GM18861 (cell line): ENCODE results near the gene MLXIP.

Source experiments
- ATAC-seq: cut with Tn5 transposase; IDR thresholded peaks from one replicate; pipeline ENCODE4 v1.9.1; 2021; ENCODE audit not compliant: unreplicated experiment

MLXIP gene

DNA sequence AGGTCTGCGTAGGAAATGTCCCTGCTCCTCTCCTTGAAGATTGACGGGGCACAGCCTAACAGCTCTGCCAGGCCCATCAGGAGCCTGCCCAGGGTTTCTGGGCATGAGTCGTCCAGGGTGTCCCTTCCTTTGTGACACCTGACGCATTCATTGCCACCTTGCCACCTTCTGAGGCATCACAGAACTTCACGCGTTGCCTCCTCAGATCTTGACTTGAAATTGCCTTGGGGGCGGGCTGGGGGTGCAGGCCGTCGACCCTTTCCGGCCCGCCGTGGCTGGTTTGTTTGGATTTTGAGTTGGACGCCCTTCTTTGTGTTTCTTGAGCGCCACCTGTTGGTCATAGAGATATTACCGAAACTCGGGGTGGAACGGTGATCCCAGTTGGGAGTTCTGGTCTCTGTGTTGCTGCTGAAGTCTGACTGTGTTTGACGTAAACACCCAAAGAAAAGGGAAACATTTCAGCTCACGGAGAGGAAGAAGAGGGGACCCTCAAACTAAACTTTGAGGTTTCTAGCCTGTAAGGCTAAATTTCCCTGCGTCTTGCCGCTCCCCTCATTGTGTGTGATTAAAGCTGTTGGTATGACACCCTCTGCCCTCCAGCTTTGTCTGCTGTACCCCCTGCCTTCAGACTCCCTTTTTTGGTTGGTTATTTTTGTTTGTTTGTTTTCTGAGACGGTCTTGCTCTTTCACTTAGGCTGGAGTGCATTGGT, 44.6 kb downstream of the MLXIP start:
- ATAC-seq, result no peak

- ATAC-seq, result no peak
Measured at GRCh38 chr12:122123761-122124145, 45.2 kb downstream of the MLXIP start.

DNA sequence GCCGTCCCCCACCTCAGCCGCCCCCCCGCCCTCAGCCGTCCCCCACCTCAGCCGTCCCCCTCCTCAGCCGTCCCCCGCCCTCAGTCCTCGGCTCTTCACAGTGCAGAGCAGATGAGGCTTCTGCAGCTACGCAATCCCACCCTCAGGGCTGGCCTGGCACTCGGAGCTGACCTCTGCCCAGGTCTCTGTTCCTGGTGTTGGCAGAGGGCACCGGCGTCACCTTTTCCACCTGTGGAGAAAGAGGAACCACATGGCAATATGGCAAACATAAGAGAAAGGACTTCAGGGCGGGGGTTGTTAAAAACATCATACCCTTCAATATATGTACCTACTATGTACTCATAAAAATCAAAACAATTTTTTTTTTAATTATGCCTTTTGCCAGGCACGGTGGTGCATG, 45.8 kb downstream of the MLXIP start:
- no peak for ATAC-seq

DNA sequence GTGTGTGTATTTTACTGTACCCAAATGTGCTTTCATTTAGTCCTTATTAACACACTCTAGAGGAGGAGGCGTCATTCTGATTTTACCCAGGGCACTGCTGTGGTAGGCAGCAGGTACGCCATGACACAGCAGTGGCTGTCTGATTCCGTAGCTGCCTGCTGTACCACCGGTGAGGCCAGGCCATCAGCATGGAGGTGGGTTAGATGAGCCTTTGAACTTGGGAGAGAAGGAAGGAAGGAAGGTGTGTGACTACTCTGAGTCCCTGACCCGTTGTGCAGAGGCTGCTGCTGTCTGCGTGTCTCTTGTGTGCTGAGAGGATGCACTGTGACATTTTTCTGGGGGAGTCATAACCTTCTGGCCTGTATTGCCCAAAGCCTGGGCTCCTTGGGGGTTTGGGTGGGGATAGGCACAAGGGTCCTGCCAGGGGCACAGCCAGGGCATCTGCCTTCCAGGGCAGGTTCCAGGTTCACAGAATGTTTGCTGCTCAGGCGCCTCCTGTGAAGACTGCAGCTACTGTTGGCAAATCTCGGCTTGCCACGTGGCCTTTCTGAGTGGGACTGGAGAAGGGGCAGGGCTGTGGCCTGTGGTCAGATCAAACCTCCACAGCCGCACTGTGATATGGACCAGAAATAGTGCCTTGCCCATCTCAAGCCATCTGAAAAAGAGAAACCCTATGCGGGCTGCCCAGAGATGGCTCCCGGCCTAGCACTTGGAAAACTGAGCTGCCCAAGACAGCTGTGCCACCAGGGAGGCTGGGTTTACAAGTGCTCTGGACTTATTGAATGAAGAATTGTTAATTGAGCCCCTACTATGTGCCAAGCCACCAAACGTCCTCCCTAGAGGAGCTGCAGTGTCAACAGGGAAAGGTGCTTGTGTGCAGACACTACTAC, 47.1 kb downstream of the MLXIP start:
- no peak for ATAC-seq

GRCh38 chr12:122126342-122126635, 47.7 kb downstream of the MLXIP start:
- ATAC-seq, result no peak

DNA sequence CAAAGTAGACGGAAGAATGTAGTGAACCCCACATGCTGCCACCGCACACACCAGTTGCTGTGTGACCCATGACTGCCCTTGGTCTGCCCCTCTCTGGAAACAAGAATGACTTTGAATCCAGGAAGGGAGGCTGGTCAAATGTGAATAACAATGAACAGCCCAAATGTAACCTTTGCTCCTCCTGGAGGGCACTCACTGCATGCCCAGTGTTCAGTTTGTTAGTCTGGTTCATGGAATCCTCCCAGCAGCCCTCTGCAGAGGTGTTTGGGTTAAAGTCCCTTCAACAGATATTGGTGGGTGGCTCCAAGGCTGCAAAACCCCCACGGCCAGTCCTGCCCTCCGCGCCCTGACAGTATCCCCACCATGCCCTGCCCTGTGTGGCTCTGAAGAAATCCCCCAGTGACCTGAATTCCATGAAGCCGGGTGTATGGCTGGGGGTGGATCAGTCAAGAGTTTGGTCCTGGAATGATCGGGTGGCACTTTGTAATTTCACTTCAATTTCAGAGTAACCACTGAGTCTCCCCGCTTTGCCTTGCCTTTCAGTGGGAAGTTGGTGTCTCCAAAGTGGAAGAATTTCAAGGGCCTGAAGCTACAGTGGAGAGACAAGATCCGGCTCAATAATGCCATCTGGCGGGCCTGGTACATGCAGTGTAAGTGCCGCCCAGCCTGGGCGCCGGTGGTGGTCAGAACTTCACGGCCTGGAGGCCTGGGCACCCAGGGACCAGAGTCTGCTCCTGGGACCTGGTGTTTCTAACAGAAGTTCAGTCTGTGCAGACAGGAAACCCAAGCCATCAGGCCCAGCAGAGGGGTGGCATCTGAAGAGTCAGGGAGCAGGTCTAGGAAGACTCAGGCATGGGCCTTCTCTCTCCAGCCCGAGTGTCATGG, 48.4 kb downstream of the MLXIP start:
- ATAC-seq, result no peak

DNA sequence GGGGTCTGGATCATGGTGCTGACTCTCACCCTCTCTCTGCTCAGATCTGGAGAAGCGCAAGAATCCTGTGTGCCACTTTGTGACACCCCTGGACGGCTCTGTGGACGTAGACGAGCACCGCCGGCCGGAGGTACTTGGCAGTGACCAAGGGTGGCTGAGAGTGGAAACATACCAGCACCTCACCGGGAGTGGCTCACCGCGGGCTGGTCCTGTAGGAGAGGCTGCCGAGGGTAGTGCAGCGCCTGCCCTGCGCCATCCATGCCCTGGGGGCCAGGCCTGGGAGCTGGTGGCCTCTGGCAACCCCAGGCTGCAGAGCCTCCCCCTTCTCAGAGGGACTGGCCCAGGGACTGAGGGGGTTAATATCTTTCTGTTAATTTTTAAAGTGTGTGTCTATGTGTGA, 49.3 kb downstream of the MLXIP start:
- no peak for ATAC-seq

DNA sequence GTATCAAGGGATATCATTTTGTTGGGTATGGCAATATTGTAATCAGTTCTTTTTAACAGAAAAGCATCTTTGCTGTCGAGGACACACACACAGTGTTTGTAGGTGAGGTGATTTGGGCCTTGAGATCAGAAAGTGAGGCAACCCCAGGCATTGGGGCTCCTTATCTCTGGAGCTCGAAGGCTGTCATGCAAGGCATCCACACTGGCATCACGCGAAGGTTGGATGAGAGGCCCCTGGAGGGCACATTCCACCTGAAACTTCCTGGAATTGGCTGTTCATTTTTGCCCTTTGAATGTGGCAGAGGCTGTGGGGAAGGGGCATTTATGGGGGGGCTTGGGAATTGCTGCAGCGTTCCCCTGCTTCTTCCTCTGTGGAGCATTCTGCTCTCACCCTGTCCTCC, 49.9 kb downstream of the MLXIP start:
- no peak for ATAC-seq

- no peak for ATAC-seq
Measured at GRCh38 chr12:122129131-122129530, 50.6 kb downstream of the MLXIP start.

GRCh38 chr12:122130150-122130549, 51.6 kb downstream of the MLXIP start:
- no peak for ATAC-seq

DNA sequence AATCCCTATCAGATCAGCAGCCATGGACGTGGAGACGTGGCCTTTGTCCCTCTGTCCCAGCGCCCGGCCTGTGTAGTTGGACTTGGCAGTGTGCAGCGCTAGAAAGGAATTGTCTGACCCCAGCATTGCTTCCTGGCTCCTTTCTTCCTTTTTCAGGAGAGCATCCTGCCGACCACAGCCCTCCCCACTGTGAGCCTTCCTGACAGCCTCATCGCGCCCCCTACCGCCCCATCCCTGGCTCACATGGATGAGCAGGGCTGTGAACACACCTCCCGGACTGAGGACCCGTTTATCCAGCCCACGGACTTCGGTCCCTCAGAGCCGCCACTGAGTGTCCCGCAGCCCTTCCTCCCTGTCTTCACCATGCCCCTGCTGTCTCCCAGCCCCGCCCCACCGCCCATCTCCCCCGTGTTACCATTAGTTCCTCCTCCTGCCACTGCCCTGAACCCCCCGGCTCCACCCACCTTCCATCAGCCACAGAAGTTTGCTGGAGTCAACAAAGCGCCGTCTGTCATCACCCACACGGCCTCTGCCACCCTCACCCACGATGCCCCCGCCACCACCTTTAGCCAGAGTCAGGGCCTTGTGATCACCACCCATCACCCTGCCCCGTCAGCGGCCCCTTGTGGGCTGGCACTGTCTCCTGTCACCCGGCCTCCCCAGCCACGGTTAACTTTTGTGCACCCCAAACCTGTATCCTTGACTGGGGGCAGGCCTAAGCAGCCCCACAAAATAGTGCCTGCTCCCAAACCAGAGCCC, 54.8 kb downstream of the MLXIP start:
- ATAC-seq, result no peak

- ATAC-seq, result no peak
Measured at GRCh38 chr12:122135437-122136031, 57.0 kb downstream of the MLXIP start.

DNA sequence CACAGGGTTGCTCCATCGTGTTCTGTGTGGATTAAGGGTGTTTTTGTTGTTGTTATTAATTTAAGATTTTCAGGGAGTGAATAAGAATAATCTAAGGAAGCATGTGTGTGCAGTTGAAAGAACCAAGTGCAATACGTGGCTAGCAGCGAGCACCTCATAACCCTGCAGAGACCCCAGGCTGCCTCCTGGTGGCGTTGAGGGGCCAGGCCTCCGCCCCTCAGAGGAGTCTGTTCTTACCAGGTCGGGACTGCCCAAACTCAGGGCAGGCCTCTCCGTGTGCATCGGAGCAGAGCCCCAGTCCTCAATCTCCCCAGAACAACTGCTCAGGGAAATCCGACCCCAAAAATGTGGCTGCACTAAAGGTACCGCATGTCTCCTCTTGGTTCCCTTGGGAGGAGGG, 58.7 kb downstream of the MLXIP start:
- ATAC-seq, result no peak

DNA sequence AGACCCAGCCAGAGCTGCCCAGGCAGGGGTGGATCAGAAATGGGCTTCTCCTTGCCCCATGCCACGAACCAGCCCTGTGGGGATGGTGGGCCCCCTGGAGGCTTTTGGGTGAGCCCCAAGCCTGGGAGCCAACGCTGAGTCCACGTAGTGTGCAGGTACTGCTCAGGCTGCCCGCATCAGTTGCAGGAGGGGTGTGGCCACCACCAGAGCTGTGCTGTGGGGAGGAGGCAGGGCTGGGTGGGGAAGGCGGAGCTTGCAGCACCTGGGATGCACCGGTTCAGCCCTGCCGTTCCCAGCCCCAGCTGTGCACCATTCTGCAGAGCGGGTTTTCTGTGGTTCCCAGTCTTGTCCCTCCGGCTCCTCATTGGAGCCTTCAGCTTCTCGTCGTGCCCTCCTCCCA, 59.1 kb downstream of the MLXIP start:
- ATAC-seq, result no peak

GRCh38 chr12:122138181-122138580, 59.6 kb downstream of the MLXIP start:
- no peak for ATAC-seq

DNA sequence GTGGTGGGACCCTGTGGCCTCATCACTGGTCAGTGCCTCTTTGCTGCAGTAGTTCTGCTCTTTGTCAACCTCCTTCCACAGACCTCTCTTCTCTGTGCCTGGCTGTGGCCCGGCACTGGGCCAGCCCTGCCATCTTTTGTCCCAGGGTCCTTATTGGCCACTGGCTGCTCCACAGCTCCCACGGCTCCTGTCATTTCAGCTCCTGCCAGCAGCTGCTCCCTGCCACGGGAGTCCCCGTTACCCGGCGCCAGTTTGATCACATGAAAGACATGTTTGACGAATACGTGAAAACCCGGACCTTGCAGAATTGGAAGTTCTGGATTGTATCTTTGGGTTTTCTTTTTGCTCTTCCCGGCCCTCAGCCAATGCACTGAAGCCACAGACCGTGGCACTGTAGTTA, 60.1 kb downstream of the MLXIP start:
- ATAC-seq, result no peak

DNA sequence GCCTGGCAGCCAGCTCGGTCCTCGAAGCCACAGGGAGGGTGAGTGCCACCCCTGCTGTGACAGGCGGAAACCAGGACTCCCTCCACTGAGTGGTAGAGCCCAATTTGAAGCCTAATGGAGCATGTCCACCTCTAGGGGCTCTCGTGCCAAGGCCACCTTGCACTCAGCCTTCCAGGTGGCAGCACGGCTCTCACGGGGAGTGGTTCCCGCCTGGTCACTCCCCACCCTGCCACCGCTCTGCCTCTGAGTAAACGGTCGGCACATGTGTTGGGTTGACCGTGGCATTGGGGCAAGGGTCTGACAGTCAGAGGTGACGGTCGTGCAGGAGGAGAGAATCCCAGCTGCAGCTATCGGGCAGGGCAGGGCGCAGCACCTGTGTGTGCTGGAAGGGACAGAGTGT, 60.7 kb downstream of the MLXIP start:
- ATAC-seq, result no peak

DNA sequence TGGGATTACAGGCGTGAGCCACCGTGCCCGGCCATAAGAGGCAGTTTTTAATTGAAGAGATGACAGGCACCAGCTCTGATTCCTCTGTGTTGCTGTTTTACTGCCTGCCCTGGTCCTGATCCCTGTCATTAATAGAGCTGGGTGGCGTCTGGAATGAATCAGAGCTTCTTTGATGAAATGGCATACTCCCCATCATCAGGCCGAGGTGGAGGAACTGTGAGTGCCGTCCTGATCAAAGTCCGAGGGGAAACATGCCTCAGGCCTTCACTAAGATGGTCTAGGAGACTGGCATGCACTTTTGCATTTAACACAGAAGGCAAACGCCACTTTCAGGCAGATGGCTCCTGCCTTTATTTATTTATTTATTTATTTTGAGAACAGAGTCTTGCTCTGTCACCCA, 61.4 kb downstream of the MLXIP start:
- ATAC-seq, result no peak

DNA sequence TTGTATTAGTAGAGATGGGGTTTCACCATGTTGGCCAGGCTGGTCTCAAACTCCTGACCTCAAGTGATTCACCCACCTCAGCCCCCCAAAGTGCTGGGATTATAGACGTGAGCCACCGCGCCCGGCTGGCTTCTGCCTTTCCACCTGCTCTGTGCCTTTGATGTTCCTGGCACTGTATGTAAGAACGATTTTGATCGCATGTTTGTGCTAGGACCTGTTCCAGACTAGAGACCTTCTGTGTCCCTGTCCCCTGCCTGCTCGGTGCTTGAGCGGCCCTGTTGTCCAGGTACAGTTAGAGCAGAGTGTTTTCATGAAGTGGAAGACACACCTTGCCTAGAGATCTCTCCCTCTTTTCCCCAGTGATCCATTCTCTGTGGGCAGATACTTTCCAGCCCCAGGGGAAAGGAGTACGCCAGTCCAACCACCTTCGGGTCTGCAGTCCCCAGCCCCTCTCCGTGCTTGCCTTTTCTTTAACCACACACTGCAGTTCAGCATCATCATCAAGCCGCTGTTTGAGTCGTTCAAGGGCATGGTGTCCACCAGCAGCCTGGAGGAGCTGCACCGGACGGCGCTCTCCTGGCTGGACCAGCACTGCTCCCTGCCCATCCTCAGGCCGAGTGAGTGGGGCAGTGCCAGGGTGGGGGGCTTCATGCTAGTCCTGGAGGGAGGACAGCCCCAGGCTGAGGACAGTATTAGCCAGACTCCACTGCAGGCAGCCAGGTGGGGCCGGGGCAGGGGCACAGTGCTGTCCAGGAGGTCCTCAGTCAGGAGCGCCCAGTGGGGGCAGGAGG, 62.1 kb downstream of the MLXIP start:
- no peak for ATAC-seq
